Left ventricle myocardium superior (tissue), 1 donor: ENCODE measurements around the gene FOXJ2. TPM values are rescaled to one million over a fixed set of nuclear protein-coding genes. Genes with fewer than 3 reads are reported as not detected.
"Not testable (repeated sequence)": the region's sequence is repeated elsewhere in the genome, so short reads cannot be mapped to it uniquely, and the experiment has no call there.

Source experiments
- ATAC-seq: fragments of 200-7000 bp; cut with Tn5 transposase; one replicate; pipeline ENCODE4 v1.9.1; 2020; ENCODE audit warnings: mild to moderate bottlenecking, moderate library complexity
- DNase-seq: peaks from one replicate; pipeline ENCODE4 v3.0.0-alpha.2; 2020
- intact Hi-C: fragments of 100-400 bp; cut with micrococcal nuclease; formaldehyde crosslinking; loops from one replicate; pipeline ENCODE4 v1.11.0; 2022
- long read RNA-seq: library from polyadenylated mRNA; unstranded; transcript quantifications from one replicate; pipeline ENCODE4 v2.0.0, GENCODE V29; 2021
- total RNA-seq: library from RNA; stranded (reverse); fragmentation: NEBNext Ultra II Directional; extraction: Animal tissue kit (Norgen Biotek cat#: 25700); gene quantifications from one replicate; pipeline ENCODE4 v1.2.1, GENCODE V29; 2021
- donor health status: DM: no; HTN: yes; CAD: no; lungs with severe emphysema.

FOXJ2 gene
- 25.9 TPM for total RNA-seq
- long read RNA-seq, partial matches to known transcripts: 12 of 12 reads
- long read RNA-seq, other reads (novel, unspliced or antisense): 0 of 12 reads

DNA sequence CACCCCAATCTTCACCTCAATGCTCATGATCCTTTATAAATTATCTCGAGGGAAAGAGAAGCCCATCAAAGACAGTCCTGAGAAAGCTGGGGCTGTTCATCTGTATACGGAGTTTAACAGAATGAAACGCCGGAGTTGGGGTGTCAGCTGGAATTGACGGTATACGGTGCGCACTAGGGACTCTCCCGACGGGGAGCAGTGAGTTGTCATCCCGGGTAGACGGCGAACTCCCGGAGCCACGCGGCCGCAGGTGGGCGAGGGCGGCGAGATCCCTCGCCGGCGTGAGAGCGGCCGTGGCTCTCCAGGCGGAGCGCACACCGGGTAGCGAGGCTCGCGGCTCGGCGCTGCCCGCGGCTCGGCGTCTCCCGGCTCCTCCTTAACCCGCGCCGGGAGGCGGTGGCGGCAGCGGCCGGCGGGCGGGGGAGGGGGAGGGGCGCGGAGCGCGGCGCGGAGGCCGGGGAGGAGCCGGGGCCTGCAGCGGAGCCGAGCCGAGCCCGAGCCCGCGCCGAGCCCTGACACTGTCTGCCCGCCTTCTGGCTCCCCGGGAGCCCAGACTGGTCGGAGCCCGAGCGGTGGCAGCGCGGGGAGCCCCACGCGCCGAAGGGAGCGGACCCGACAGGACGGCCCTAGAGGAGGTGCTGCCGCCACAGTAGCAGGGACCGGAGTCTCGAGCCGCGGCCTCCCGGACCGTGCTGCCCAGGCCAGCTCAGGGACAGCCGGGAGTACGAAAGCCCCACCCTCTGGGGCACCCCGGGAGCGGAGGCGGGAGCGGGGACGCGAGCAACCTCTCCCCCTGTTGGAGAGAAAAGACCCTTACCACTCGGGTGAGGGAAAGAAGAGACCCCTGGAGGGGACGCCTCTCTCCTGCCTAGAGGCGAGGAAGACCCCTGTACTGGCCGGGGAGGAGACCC lies at the start of gene FOXJ2:
Gene FOXJ2, plus strand, starts transcription at position 475 of the 911 bp plus-strand sequence. CDS start 7,117 bp downstream, outside the sequence.
- intact Hi-C loops: no loop called here
- peak; percentile 91 for ATAC-seq
- peak; percentile 90 for DNase-seq

GRCh38 chr12:7983019-7983418 lies 49.5 kb upstream of the FOXJ2 start:
- ATAC-seq, DNase-seq, intact Hi-C loops: not testable (repeated sequence)

- ATAC-seq, intact Hi-C loops, DNase-seq: not testable (repeated sequence)
These were observed 49.1 kb upstream of the FOXJ2 start for GRCh38 chr12:7983460-7983859.

DNA sequence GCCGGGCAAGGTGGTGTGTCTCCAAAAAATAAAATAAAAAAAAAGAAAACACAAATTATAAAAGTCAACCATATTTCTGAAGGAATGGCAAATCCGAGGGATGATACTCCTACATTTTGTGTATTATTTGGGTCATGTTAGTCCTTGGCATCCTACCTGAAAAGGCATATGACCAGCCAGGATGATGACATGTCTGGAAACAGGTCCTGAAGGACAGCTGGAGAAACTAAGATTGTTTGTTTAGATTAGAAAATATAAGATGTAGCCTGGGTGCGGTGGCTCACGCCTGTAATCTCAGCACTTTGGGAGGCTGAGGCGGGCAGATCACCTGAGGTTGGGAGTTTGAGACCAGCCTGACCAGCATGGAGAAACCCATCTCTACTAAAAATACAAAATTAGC lies 47.6 kb upstream of the FOXJ2 start:
- DNase-seq (no peak), ATAC-seq (no peak)
- intact Hi-C loops: no loop called here

DNA sequence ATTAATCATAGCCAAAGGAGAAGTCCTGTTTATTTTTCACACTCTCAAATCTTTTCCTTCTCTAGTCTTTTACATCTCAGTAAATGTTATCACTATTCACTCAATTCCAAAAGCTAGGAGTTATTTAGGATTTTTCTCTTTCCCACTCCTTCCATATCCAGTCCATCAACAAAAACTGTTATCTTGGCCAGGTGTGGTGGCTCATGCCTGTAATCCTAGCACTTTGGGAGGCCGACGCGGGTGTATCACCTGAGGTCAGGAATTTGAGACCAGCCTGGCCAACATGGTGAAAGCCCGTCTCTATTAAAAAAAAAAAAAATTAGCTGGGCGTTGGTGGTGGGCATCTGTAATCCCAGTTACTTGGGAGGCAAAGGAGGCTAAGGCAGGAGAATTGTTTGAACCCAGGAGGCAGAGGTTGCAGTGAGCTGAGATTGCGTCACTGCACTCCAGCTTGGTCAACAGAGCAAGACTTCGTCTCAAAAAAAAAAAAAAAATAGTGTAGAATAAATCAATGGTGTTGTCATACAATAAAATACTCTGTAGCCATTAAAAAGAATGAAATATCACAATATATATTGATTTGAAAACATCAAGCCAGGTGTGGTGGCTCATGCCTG lies 46.6 kb upstream of the FOXJ2 start:
- intact Hi-C loops: no loop called here
- no peak for DNase-seq
- ATAC-seq: no peak

GRCh38 chr12:7989827-7990491 lies 42.6 kb upstream of the FOXJ2 start:
- intact Hi-C loops: loop anchor here (5.0 to 10.0 kb wide), 2 partner anchors 55 to 133 kb away; partner anchors contain the start of gene SLC2A3
- peak; percentile 41 for DNase-seq
- ATAC-seq: peak; percentile 65

GRCh38 chr12:7991535-7991934 lies 41.0 kb upstream of the FOXJ2 start:
- ATAC-seq (no peak), DNase-seq (no peak)
- intact Hi-C loops: loop anchor here (5.0 to 10.0 kb wide), 2 partner anchors 57 to 134 kb away; partner anchors contain the start of gene SLC2A3

DNA sequence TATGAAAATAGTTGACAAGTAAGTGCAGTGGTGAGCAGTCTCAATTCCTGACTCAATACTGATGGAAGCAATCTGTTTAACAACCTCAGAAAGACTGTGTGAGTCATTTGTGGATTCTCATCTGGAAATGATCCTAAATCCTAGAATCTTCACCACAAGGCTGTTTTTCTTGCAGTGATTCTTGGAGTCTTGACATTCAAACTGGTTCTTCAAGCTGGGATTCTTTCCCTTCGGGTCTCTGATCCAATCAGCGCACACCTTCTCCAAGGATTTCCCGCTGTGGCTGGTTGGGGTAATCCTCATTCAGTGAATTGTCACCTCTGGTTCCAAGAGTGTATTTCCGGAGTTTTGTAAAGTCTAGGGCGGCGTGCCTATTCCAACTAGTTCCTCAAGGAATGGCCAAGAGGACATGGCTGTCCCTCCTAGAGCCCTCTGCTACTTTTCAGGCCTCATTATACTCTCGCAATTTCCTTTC lies 37.7 kb upstream of the FOXJ2 start:
- ATAC-seq (peak; percentile 40), DNase-seq (no peak)
- intact Hi-C loops: loop anchor here (5.0 to 10.0 kb wide), 2 partner anchors 60 to 137 kb away; partner anchors contain the start of gene SLC2A3

- intact Hi-C loops: loop anchor here (10.0 kb wide), 1 partner anchor 61 kb away; the partner anchor contains the start of gene SLC2A3
- DNase-seq: peak; percentile 72
- peak; percentile 99 for ATAC-seq
These were observed 37.1 kb upstream of the FOXJ2 start for GRCh38 chr12:7995266-7995963.

GRCh38 chr12:8000827-8001226 lies 31.7 kb upstream of the FOXJ2 start:
- DNase-seq, intact Hi-C loops, ATAC-seq: not testable (repeated sequence)

- intact Hi-C loops, ATAC-seq, DNase-seq: not testable (repeated sequence)
These were observed 31.0 kb upstream of the FOXJ2 start for GRCh38 chr12:8001496-8001895.

GRCh38 chr12:8004897-8005296 lies 27.6 kb upstream of the FOXJ2 start:
- ATAC-seq, DNase-seq, intact Hi-C loops: not testable (repeated sequence)

DNA sequence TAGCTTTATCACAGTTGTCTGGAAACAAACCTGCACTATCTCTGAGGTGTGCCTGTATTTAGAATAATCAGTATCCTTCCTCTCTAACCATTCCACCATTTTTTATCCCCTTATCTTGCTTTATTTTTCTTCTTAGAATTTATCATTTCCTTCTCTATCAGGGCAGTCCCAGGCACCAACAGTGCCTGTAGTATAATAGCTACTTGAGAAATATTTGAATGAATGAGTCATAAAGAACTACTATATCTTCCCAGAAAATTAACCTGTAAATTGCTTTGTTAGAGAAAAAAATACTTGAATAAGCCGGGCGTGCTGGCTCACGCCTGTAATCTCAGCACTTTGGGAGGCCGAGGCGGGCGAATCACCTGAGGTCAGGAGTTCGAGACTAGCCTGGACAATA lies 21.2 kb upstream of the FOXJ2 start:
- intact Hi-C loops: no loop called here
- DNase-seq (no peak), ATAC-seq (no peak)

- intact Hi-C loops: no loop called here
- no peak for ATAC-seq
- DNase-seq: no peak
These were observed 19.7 kb upstream of the FOXJ2 start for GRCh38 chr12:8012651-8013309.

GRCh38 chr12:8014836-8015235 lies 17.7 kb upstream of the FOXJ2 start:
- intact Hi-C loops: no loop called here
- ATAC-seq (no peak), DNase-seq (no peak)

GRCh38 chr12:8018213-8018612 lies 14.3 kb upstream of the FOXJ2 start:
- intact Hi-C loops, ATAC-seq, DNase-seq: not testable (repeated sequence)

GRCh38 chr12:8018666-8019581 lies 13.6 kb upstream of the FOXJ2 start:
- peak; percentile 61 for ATAC-seq
- peak; percentile 38 for DNase-seq

More at GRCh38 chr12:8018666-8019581, 13.6 kb upstream of the FOXJ2 start:
- intact Hi-C loops: no loop called here
